GM20431 (cell line): Measurements from ENCODE around the gene SH3RF1.

Experiments
- in situ Hi-C: fragments of 300-500 bp; cut with MseI, MboI; formaldehyde crosslinking; loops from one replicate; pipeline ENCODE4 v1.15.0; 2020; ENCODE audit warnings: low sequenced_read_pairs; ENCODE audit not compliant: unreplicated experiment

SH3RF1 gene

GRCh38 chr4:169092889-169093522 is 177.8 kb downstream of the SH3RF1 start:
- in situ Hi-C loops: no loop called here

GRCh38 chr4:169090484-169091215 is 180.1 kb downstream of the SH3RF1 start:
- in situ Hi-C loops: no loop called here

GRCh38 chr4:169089004-169089403 is 181.8 kb downstream of the SH3RF1 start:
- in situ Hi-C loops: no loop called here

GRCh38 chr4:169084954-169085353 is 185.8 kb downstream of the SH3RF1 start:
- in situ Hi-C loops: no loop called here

GRCh38 chr4:169080981-169081380 is 189.8 kb downstream of the SH3RF1 start:
- in situ Hi-C loops: no loop called here

GRCh38 chr4:169079942-169080827 is 190.6 kb downstream of the SH3RF1 start:
- in situ Hi-C loops: no loop called here

GRCh38 chr4:169074117-169074516 is 196.6 kb downstream of the SH3RF1 start:
- in situ Hi-C loops: no loop called here

- in situ Hi-C loops: no loop called here
Observed at GRCh38 chr4:169071747-169072146, 199.0 kb downstream of the SH3RF1 start.

GRCh38 chr4:169070895-169071218 is 199.9 kb downstream of the SH3RF1 start:
- in situ Hi-C loops: no loop called here

GRCh38 chr4:169070071-169070894 is 200.5 kb downstream of the SH3RF1 start:
- in situ Hi-C loops: no loop called here

GRCh38 chr4:169068423-169068822 is 202.3 kb downstream of the SH3RF1 start:
- in situ Hi-C loops: no loop called here

GRCh38 chr4:169066934-169067333 is 203.8 kb downstream of the SH3RF1 start:
- in situ Hi-C loops: no loop called here

- in situ Hi-C loops: no loop called here
Observed at GRCh38 chr4:169064296-169064695, 206.5 kb downstream of the SH3RF1 start.

GRCh38 chr4:169063441-169063840 is 207.3 kb downstream of the SH3RF1 start:
- in situ Hi-C loops: no loop called here

GRCh38 chr4:169062897-169063244 is 207.9 kb downstream of the SH3RF1 start:
- in situ Hi-C loops: no loop called here

- in situ Hi-C loops: no loop called here
Observed at GRCh38 chr4:169061386-169061785, 209.4 kb downstream of the SH3RF1 start.

GRCh38 chr4:169060391-169061091 is 210.2 kb downstream of the SH3RF1 start:
- in situ Hi-C loops: no loop called here

- in situ Hi-C loops: no loop called here
Observed at GRCh38 chr4:169059306-169060211, 211.2 kb downstream of the SH3RF1 start.

- in situ Hi-C loops: no loop called here
Observed at GRCh38 chr4:169058312-169058711, 212.4 kb downstream of the SH3RF1 start.
